Panc1 (cell line): ENCODE results near the gene LTC4S. TPM values are rescaled to one million over a fixed set of nuclear protein-coding genes. Genes with fewer than 3 reads are reported as not detected.

Experiments used
- ATAC-seq: fragments of 200-7000 bp; cut with Tn5 transposase; 2 replicates; pipeline ENCODE4 v1.9.1; 2020; ENCODE audit warnings: mild to moderate bottlenecking, moderate library complexity
- BruUV-seq: library from RNA; stranded (reverse); fragments of 400-500 nt; replicated peaks from 2 replicates; lab custom pipeline; 2021; lab: Mats Ljungman, UMichigan
- CTCF ChIA-PET: fragments of 300-600 bp; sonication (Branson Sonifier 250); formaldehyde crosslinking; loops from one replicate; lab custom pipeline; 2022; ENCODE audit warnings: antibody characterized with exemption; lab: Charles Lee
- POLR2A ChIA-PET: fragments of 300-600 bp; sonication (Branson Sonifier 250); formaldehyde crosslinking; loops from one replicate; lab custom pipeline; 2022; ENCODE audit warnings: antibody characterized with exemption; lab: Charles Lee
- DNase-seq: peaks from one replicate; pipeline ENCODE4 v3.0.0-alpha.2; 2010; ENCODE audit warnings: low read depth, low spot score
- H3K27ac ChIP-seq: 2 replicates; pipeline ENCODE4 v1.5.1; 2011; ENCODE audit warnings: mild to moderate bottlenecking, low read length, inconsistent platforms
- H3K27me3 ChIP-seq: fragments of 200-500 bp; sonication (Bioruptor generic); 2 replicates; pipeline ENCODE4 v1.6.0; 2014; ENCODE audit warnings: low read length, inconsistent platforms; ENCODE audit not compliant: control insufficient read depth, insufficient read depth
- H3K36me3 ChIP-seq: fragments of 200-500 bp; sonication (Bioruptor generic); 2 replicates; pipeline ENCODE4 v1.5.1; 2014; ENCODE audit warnings: inconsistent platforms, mild to moderate bottlenecking, low read length, moderate library complexity; ENCODE audit not compliant: control insufficient read depth, insufficient read depth
- H3K4me1 ChIP-seq: 2 replicates; pipeline ENCODE4 v1.5.1; 2011; ENCODE audit warnings: inconsistent platforms, mild to moderate bottlenecking, low read length, moderate library complexity; ENCODE audit not compliant: control insufficient read depth, insufficient read depth
- H3K4me3 ChIP-seq, 2 experiments: 2 replicates each; pipeline ENCODE4 v1.5.1; 2011 to 2012; ENCODE audit warnings: low read depth in 2 of 2, low read length in 2 of 2, mild to moderate bottlenecking in 2 of 2, inconsistent platforms in 1 of 2, moderate library complexity in 1 of 2
- H3K9me3 ChIP-seq: fragments of 200-500 bp; sonication (Bioruptor generic); 2 replicates; pipeline ENCODE4 v1.5.1; 2014; ENCODE audit warnings: low read depth, mild to moderate bottlenecking, inconsistent platforms, low read length, moderate library complexity; ENCODE audit not compliant: control insufficient read depth, insufficient read depth
- POLR2AphosphoS5 ChIP-seq: IDR thresholded peaks from 2 replicates; pipeline ENCODE4 v1.6.1; 2012; ENCODE audit warnings: mild to moderate bottlenecking, low read depth, low read length, moderate library complexity
- SIN3A ChIP-seq: IDR thresholded peaks from 2 replicates; pipeline ENCODE4 v1.6.1; 2012; ENCODE audit warnings: low read depth, mild to moderate bottlenecking, low read length, moderate library complexity, borderline replicate concordance; ENCODE audit not compliant: insufficient read depth
- TCF7L2 ChIP-seq: IDR thresholded peaks from 2 replicates; pipeline ENCODE4 v1.6.1; 2011; ENCODE audit warnings: mild to moderate bottlenecking, low read depth, low read length, inconsistent platforms
- in situ Hi-C: cut with HindIII; loops from 2 replicates; pipeline ENCODE4 v1.10.0; 2016; ENCODE audit warnings: low sequenced_read_pairs, low pct_unique_long_range_greater_than_20kb
- intact Hi-C: fragments of 100-400 bp; cut with micrococcal nuclease; formaldehyde crosslinking; loops from one replicate; pipeline ENCODE4 v1.10.0; 2022; ENCODE audit not compliant: unreplicated experiment
- total RNA-seq: library from RNA; stranded (reverse); gene quantifications from one replicate; pipeline ENCODE4 v1.2.1, GENCODE V29; 2021; ENCODE audit not compliant: unreplicated experiment
- TF ChIP-seq, protein P1 (sequence below), 2 experiments: IDR thresholded peaks; 2 replicates each; pipeline ENCODE4 v1.6.1; 2011 to 2012; ENCODE audit warnings: low read depth in 2 of 2, control low read depth in 1 of 2, low read length in 1 of 2, mild to moderate bottlenecking in 1 of 2, moderate library complexity in 1 of 2; ENCODE audit not compliant: insufficient read depth in 1 of 2
- TF ChIP-seq, protein P2 (sequence below): fragments of 450-650 bp; IDR thresholded peaks from 2 replicates; pipeline ENCODE4 v1.5.1; 2017; ENCODE audit warnings: mild to moderate bottlenecking

Gene LTC4S
- total RNA-seq, 1 experiment from 2014 or later = 0.69 TPM

DNA sequence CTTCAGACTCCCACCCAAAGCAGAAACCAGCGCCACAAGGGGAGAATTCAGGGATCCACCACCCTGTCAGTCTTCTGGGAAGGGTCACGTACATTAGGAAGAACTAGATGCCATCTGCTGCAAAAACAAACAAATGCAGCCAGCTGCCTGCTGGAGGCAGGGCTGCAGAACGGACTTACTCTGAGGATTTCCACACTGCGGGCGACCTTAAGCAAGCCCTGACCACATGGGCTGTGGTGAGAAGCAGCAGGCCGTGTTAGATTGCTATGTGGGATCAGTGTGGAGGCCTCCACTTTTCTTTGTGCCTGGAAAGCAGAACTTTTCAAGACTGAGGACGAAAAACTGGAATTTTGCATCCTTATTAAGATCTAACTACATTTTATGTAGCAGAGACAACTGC, 13.4 kb upstream of the LTC4S start:
- no TSS peak for BruUV-seq
- POLR2A ChIA-PET = interaction anchor here (0.7 kb wide), 1 partner anchor 14 kb away, joined by 3 read pairs; the partner anchor contains the start of gene LTC4S
- in situ Hi-C loops = no loop called here
- H3K4me3 ChIP-seq = no peak overlapping the region
- CTCF ChIA-PET = no interaction called here
- ATAC-seq (no peak), DNase-seq (no peak)
- H3K9me3 ChIP-seq = no peaks in the 10 kb centered on the region
- H3K27ac ChIP-seq = no peak overlapping the region
- H3K4me1 ChIP-seq = no peaks in the 10 kb centered on the region
- intact Hi-C loops = no loop called here
- TF ChIP-seq, protein P1, sequence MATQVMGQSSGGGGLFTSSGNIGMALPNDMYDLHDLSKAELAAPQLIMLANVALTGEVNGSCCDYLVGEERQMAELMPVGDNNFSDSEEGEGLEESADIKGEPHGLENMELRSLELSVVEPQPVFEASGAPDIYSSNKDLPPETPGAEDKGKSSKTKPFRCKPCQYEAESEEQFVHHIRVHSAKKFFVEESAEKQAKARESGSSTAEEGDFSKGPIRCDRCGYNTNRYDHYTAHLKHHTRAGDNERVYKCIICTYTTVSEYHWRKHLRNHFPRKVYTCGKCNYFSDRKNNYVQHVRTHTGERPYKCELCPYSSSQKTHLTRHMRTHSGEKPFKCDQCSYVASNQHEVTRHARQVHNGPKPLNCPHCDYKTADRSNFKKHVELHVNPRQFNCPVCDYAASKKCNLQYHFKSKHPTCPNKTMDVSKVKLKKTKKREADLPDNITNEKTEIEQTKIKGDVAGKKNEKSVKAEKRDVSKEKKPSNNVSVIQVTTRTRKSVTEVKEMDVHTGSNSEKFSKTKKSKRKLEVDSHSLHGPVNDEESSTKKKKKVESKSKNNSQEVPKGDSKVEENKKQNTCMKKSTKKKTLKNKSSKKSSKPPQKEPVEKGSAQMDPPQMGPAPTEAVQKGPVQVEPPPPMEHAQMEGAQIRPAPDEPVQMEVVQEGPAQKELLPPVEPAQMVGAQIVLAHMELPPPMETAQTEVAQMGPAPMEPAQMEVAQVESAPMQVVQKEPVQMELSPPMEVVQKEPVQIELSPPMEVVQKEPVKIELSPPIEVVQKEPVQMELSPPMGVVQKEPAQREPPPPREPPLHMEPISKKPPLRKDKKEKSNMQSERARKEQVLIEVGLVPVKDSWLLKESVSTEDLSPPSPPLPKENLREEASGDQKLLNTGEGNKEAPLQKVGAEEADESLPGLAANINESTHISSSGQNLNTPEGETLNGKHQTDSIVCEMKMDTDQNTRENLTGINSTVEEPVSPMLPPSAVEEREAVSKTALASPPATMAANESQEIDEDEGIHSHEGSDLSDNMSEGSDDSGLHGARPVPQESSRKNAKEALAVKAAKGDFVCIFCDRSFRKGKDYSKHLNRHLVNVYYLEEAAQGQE (IDR thresholded peaks at IDR 0.05; ENCODE audit: insufficient read depth in 1 of 2, low read depth in 2 of 2, low read length in 1 of 2) = no peak
- TF ChIP-seq TCF7L2 (no peak), SIN3A (no peak), POLR2AphosphoS5 (no peak)
- TF ChIP-seq, protein P2, sequence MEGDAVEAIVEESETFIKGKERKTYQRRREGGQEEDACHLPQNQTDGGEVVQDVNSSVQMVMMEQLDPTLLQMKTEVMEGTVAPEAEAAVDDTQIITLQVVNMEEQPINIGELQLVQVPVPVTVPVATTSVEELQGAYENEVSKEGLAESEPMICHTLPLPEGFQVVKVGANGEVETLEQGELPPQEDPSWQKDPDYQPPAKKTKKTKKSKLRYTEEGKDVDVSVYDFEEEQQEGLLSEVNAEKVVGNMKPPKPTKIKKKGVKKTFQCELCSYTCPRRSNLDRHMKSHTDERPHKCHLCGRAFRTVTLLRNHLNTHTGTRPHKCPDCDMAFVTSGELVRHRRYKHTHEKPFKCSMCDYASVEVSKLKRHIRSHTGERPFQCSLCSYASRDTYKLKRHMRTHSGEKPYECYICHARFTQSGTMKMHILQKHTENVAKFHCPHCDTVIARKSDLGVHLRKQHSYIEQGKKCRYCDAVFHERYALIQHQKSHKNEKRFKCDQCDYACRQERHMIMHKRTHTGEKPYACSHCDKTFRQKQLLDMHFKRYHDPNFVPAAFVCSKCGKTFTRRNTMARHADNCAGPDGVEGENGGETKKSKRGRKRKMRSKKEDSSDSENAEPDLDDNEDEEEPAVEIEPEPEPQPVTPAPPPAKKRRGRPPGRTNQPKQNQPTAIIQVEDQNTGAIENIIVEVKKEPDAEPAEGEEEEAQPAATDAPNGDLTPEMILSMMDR = no peak
- H3K36me3 ChIP-seq = no peaks in the 10 kb centered on the region
- H3K27me3 ChIP-seq = no peaks in the 10 kb centered on the region

- CTCF ChIA-PET = no interaction called here
- BruUV-seq = no TSS peak
- intact Hi-C loops = no loop called here
These were observed 11.9 kb upstream of the LTC4S start for GRCh38 chr5:179781846-179782245.

More at GRCh38 chr5:179781846-179782245, 11.9 kb upstream of the LTC4S start:
- Histone ChIP-seq H3K36me3 (no peaks in the 10 kb centered on the region), H3K27ac (no peak overlapping the region), H3K9me3 (no peaks in the 10 kb centered on the region), H3K4me1 (no peaks in the 10 kb centered on the region), H3K27me3 (no peaks in the 10 kb centered on the region), H3K4me3 (no peak overlapping the region)
- no peak for DNase-seq
- TF ChIP-seq SIN3A (no peak), TCF7L2 (no peak), POLR2AphosphoS5 (no peak)
- TF ChIP-seq, protein P1 (IDR thresholded peaks at IDR 0.05; ENCODE audit: insufficient read depth in 1 of 2, low read depth in 2 of 2, low read length in 1 of 2) = no peak
- TF ChIP-seq, protein P2 = no peak
- POLR2A ChIA-PET = no interaction called here
- ATAC-seq = no peak
- in situ Hi-C loops = no loop called here
